OCI-LY1 (cell line): ENCODE measurements around the gene CYB561.
A peak's percentile ranks its signal among the peaks of the same experiment; 100 is the strongest.

ENCODE experiments used
- H2AFZ ChIP-seq: fragments of 200-600 bp; sonication (generic), shearing (Covaris generic); 2 replicates; pipeline ENCODE4 v1.6.0; 2014; ENCODE audit warnings: antibody characterized with exemption, mild to moderate bottlenecking, low read length
- H3F3A ChIP-seq: fragments of 200-600 bp; sonication (generic), shearing (Covaris generic); 2 replicates; pipeline ENCODE4 v1.6.0; 2014; ENCODE audit warnings: mild to moderate bottlenecking, antibody characterized with exemption, low read length, moderate library complexity; ENCODE audit not compliant: insufficient read depth
- H3K27ac ChIP-seq: fragments of 200-600 bp; sonication (generic); 2 replicates; pipeline ENCODE4 v1.5.1; 2014; ENCODE audit warnings: low read length, mixed run types, mild to moderate bottlenecking, low read depth; ENCODE audit not compliant: poor library complexity, severe bottlenecking
- H3K27me3 ChIP-seq: fragments of 200-600 bp; sonication (generic); 2 replicates; pipeline ENCODE4 v1.6.0; 2014; ENCODE audit warnings: antibody characterized with exemption, mild to moderate bottlenecking, low read length, moderate library complexity; ENCODE audit not compliant: insufficient read depth
- H3K36me3 ChIP-seq: fragments of 200-600 bp; sonication (generic); 2 replicates; pipeline ENCODE4 v1.6.1; 2014; ENCODE audit warnings: mild to moderate bottlenecking, antibody characterized with exemption, low read length, moderate library complexity, mixed read lengths; ENCODE audit not compliant: insufficient read depth
- H3K4me1 ChIP-seq: fragments of 200-600 bp; sonication (generic); 2 replicates; pipeline ENCODE4 v1.5.1; 2014; ENCODE audit warnings: mild to moderate bottlenecking, low read length, moderate library complexity; ENCODE audit not compliant: insufficient read depth, severe bottlenecking
- H3K4me2 ChIP-seq: fragments of 200-600 bp; sonication (generic), shearing (Covaris generic); 2 replicates; pipeline ENCODE4 v1.6.1; 2014; ENCODE audit warnings: low read length
- H3K4me3 ChIP-seq: fragments of 200-600 bp; sonication (generic); 2 replicates; pipeline ENCODE4 v1.5.1; 2014; ENCODE audit warnings: low read length, low read depth, mild to moderate bottlenecking, mixed read lengths; ENCODE audit not compliant: poor library complexity, severe bottlenecking
- H3K79me2 ChIP-seq: fragments of 200-600 bp; shearing (Covaris generic); 2 replicates; pipeline ENCODE4 v1.6.1; 2016; ENCODE audit warnings: mixed run types, low read length, mixed read lengths; ENCODE audit not compliant: insufficient read depth
- H3K9ac ChIP-seq: fragments of 200-600 bp; sonication (generic), shearing (Covaris generic); 2 replicates; pipeline ENCODE4 v1.6.1; 2014; ENCODE audit warnings: mild to moderate bottlenecking, low read length, mixed read lengths
- H3K9me2 ChIP-seq: fragments of 200-600 bp; sonication (generic), shearing (Covaris generic); 2 replicates; pipeline ENCODE4 v1.6.1; 2014; ENCODE audit warnings: low read depth, mild to moderate bottlenecking, low read length, mixed read lengths
- H3K9me3 ChIP-seq: fragments of 200-600 bp; shearing (Covaris generic); 2 replicates; pipeline ENCODE4 v1.6.1; 2014; ENCODE audit warnings: low read length, mixed read lengths
- H4K20me1 ChIP-seq: fragments of 200-600 bp; sonication (generic), shearing (Covaris generic); 2 replicates; pipeline ENCODE4 v1.6.0; 2016; ENCODE audit warnings: mild to moderate bottlenecking, low read length; ENCODE audit not compliant: insufficient read depth
- EZH2 ChIP-seq: fragments of 200-600 bp; sonication (generic), shearing (Covaris generic); IDR thresholded peaks from 2 replicates; pipeline ENCODE4 v1.8.0; 2017; ENCODE audit warnings: borderline replicate concordance, mixed run types, mild to moderate bottlenecking, antibody characterized with exemption, low read length, moderate library complexity, mixed read lengths
- TF ChIP-seq, protein P1 (sequence below): fragments of 200-600 bp; sonication (generic), shearing (Covaris generic); IDR thresholded peaks from 2 replicates; pipeline ENCODE4 v1.5.1; 2017; ENCODE audit warnings: mild to moderate bottlenecking, antibody characterized with exemption, low read length, moderate library complexity, mixed read lengths

CYB561 gene

DNA sequence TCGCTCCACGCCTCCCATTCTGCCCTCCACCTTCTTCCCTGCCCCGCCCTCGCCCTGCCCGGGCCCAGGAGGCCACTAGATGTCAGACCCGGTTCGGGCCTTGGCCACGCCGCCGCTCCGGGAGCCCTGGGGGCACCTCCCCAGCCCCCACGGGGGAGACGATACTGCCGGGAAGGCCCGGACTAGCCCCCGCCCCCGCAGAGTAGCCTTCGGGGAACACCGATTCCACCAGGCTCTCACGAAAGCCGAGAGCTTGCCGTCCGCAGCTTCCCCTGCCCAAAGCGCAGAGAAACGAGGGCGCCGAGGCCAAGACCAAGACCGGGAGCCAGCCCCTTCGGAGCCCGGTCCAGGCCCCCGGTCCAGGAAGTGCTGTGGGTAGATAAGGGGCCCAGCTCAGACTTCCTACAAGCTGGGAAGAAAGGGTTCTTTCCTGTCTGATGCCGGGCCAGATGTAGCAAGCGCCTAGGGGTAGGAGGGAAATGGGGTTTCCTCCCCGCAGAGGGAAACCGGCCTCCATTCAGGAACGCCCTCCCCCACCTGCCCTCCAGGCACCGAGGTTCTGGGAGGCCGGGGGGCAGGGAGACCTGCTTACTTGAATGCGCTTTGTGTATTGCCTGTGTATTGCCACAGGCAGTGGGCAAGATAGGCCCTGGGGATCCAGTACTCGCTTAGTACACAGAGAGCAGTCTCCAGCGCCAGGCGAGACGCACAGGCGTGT is 806 bp upstream of the CYB561 start:
- peaks cover 5% of the 10 kb centered on the region; the same call in 1 of the 2 replicates for H3K27me3 ChIP-seq
- H3K4me1 ChIP-seq = peaks cover 13% of the 10 kb centered on the region
- H3K36me3 ChIP-seq = no peaks in the 10 kb centered on the region
- H3F3A ChIP-seq = no peaks in the 10 kb centered on the region
- no peaks in the 10 kb centered on the region for H3K79me2 ChIP-seq
- H4K20me1 ChIP-seq = no peaks in the 10 kb centered on the region
- H3K27ac ChIP-seq = no peak overlapping the region
- no peaks in the 10 kb centered on the region for H3K9me2 ChIP-seq
- no peaks in the 10 kb centered on the region for H3K9me3 ChIP-seq
- H3K9ac ChIP-seq = peak overlapping the region; percentile 44; the same call in 1 of the 2 replicates
- TF ChIP-seq, protein P1, sequence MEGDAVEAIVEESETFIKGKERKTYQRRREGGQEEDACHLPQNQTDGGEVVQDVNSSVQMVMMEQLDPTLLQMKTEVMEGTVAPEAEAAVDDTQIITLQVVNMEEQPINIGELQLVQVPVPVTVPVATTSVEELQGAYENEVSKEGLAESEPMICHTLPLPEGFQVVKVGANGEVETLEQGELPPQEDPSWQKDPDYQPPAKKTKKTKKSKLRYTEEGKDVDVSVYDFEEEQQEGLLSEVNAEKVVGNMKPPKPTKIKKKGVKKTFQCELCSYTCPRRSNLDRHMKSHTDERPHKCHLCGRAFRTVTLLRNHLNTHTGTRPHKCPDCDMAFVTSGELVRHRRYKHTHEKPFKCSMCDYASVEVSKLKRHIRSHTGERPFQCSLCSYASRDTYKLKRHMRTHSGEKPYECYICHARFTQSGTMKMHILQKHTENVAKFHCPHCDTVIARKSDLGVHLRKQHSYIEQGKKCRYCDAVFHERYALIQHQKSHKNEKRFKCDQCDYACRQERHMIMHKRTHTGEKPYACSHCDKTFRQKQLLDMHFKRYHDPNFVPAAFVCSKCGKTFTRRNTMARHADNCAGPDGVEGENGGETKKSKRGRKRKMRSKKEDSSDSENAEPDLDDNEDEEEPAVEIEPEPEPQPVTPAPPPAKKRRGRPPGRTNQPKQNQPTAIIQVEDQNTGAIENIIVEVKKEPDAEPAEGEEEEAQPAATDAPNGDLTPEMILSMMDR = no peak
- peak overlapping the region; percentile 41; the same call in 1 of the 2 replicates for H2AFZ ChIP-seq
- peak overlapping the region; percentile 60 for H3K4me3 ChIP-seq
- H3K4me2 ChIP-seq = peak overlapping the region; percentile 71

DNA sequence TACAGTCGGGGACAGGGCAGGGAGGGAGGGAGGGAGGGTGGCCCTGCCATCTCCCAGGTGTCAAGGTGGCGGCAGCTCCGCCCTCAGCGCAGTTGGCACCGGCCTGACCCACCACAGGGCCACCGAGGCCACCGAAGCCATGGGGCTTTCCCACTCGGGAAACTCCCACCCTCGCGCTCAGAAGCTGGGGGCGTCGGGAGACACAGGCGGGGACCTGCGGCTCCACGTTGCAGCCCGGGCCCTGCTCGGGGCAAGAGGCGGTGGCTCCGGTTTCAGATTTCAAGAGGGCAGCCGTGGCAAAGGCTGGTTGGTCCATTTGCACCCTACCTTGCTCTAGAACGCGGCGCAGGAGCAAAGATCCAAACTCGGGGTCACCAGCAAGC is 544 bp downstream of the CYB561 start:
- peak overlapping the region; percentile 71 for H3K4me2 ChIP-seq
- no peaks in the 10 kb centered on the region for H3K79me2 ChIP-seq
- no peaks in the 10 kb centered on the region for H4K20me1 ChIP-seq
- H3K4me3 ChIP-seq = peak overlapping the region; percentile 60
- H3K27ac ChIP-seq = no peak overlapping the region
- peaks cover 13% of the 10 kb centered on the region for H3K4me1 ChIP-seq
- TF ChIP-seq, protein P1 = no peak
- TF ChIP-seq EZH2 = no peak
- H3K9me3 ChIP-seq = no peaks in the 10 kb centered on the region
- H3K36me3 ChIP-seq = no peaks in the 10 kb centered on the region
- no peaks in the 10 kb centered on the region for H3F3A ChIP-seq
- no peaks in the 10 kb centered on the region for H3K9me2 ChIP-seq
- H2AFZ ChIP-seq = no peak overlapping the region
- H3K9ac ChIP-seq = no peak overlapping the region
- peaks cover 5% of the 10 kb centered on the region; the same call in 1 of the 2 replicates for H3K27me3 ChIP-seq

DNA sequence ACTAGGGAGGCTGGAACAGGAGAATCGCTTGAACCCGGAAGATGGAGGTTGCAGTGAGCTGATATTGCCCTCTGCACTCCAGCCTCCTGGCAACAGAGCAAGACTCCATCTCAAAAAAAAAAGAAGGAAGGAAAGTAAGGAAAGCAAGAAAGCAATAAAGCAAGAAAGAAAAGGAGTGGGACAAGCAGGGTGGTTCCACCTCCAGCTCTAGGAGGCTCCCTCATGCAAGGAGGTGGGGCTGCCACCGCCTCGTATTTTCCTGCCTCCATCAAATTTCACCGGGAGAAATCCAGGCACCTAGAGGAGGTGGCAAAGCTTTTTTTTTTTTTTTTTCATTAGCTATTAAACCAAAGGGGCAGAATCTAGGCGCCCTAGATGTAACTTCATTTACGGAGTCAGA is 1.0 kb downstream of the CYB561 start:
- no peaks in the 10 kb centered on the region for H3K36me3 ChIP-seq
- no peak overlapping the region for H3K4me2 ChIP-seq
- no peaks in the 10 kb centered on the region for H4K20me1 ChIP-seq
- H3K4me1 ChIP-seq = peaks cover 13% of the 10 kb centered on the region
- no peak overlapping the region for H3K4me3 ChIP-seq
- no peak overlapping the region for H3K27ac ChIP-seq
- no peaks in the 10 kb centered on the region for H3K9me2 ChIP-seq
- H3K9ac ChIP-seq = no peak overlapping the region
- no peaks in the 10 kb centered on the region for H3F3A ChIP-seq
- H3K9me3 ChIP-seq = no peaks in the 10 kb centered on the region
- H3K27me3 ChIP-seq = peaks cover 5% of the 10 kb centered on the region; the same call in 1 of the 2 replicates
- TF ChIP-seq, protein P1 = no peak
- TF ChIP-seq EZH2 = no peak
- no peak overlapping the region for H2AFZ ChIP-seq
- H3K79me2 ChIP-seq = no peaks in the 10 kb centered on the region
